NCI-H2196 (cell line): ENCODE measurements around the gene ERCC3.
"Not testable (repeated sequence)": the region's sequence is repeated elsewhere in the genome, so short reads cannot be mapped to it uniquely, and the experiment has no call there.

Experiments used
- DNase-seq: peaks from one replicate; lab custom pipeline; 2025; ENCODE audit not compliant: unreplicated experiment; lab: John Stamatoyannopoulos, UW

ERCC3 gene

GRCh38 chr2:127280693-127281092 lies 13.3 kb downstream of the ERCC3 start:
- DNase-seq = no peak

GRCh38 chr2:127279781-127280180 lies 14.2 kb downstream of the ERCC3 start:
- no peak for DNase-seq

- no peak for DNase-seq
Measured at GRCh38 chr2:127278959-127279358, 15.0 kb downstream of the ERCC3 start.

- no peak for DNase-seq
Measured at GRCh38 chr2:127277028-127277427, 16.9 kb downstream of the ERCC3 start.

- no peak for DNase-seq
Measured at GRCh38 chr2:127275789-127276188, 18.2 kb downstream of the ERCC3 start.

- DNase-seq = no peak
Measured at GRCh38 chr2:127275356-127275755, 18.6 kb downstream of the ERCC3 start.

GRCh38 chr2:127270663-127271062 lies 23.3 kb downstream of the ERCC3 start:
- no peak for DNase-seq

- no peak for DNase-seq
Measured at GRCh38 chr2:127261804-127262406, 32.0 kb downstream of the ERCC3 start.

GRCh38 chr2:127259355-127259754 lies 34.6 kb downstream of the ERCC3 start:
- DNase-seq = no peak

- DNase-seq = no peak
Measured at GRCh38 chr2:127256866-127257265, 37.1 kb downstream of the ERCC3 start.

- no peak for DNase-seq
Measured at GRCh38 chr2:127256381-127256780, 37.6 kb downstream of the ERCC3 start.

GRCh38 chr2:127255721-127256120 lies 38.2 kb downstream of the ERCC3 start:
- no peak for DNase-seq

- no peak for DNase-seq
Measured at GRCh38 chr2:127255146-127255545, 38.8 kb downstream of the ERCC3 start.

GRCh38 chr2:127254386-127254981 lies 39.5 kb downstream of the ERCC3 start:
- DNase-seq = no peak

- not testable (repeated sequence) for DNase-seq
Measured at GRCh38 chr2:127241184-127241583, 52.8 kb downstream of the ERCC3 start.

- no peak for DNase-seq
Measured at GRCh38 chr2:127239395-127239794, 54.5 kb downstream of the ERCC3 start.

- DNase-seq = not testable (repeated sequence)
Measured at GRCh38 chr2:127237768-127238167, 56.2 kb downstream of the ERCC3 start.

- no peak for DNase-seq
Measured at GRCh38 chr2:127235082-127235702, 58.8 kb downstream of the ERCC3 start.

- DNase-seq = no peak
Measured at GRCh38 chr2:127233710-127234109, 60.2 kb downstream of the ERCC3 start.

- no peak for DNase-seq
Measured at GRCh38 chr2:127231130-127231865, 62.6 kb downstream of the ERCC3 start.

GRCh38 chr2:127229555-127229954 lies 64.4 kb downstream of the ERCC3 start:
- DNase-seq = no peak

- no peak for DNase-seq
Measured at GRCh38 chr2:127228102-127228501, 65.8 kb downstream of the ERCC3 start.
